ENCODE data around the gene SLC6A17.

The SLC6A17 gene

GRCh38 chr1:110132682-110133081 is 17.6 kb upstream of the SLC6A17 start:
- no peaks in the 10 kb centered on the region for H3K27me3 ChIP-seq
- H3K9me3 ChIP-seq, result no peaks in the 10 kb centered on the region
- H3K36me3 ChIP-seq, result no peaks in the 10 kb centered on the region
- no peak overlapping the region for H3K4me3 ChIP-seq (ENCODE audit: low read depth, low read length)
- no peak for TF ChIP-seq CTCF (IDR thresholded peaks at IDR 0.05; ENCODE audit: low read depth, low read length)
- DNase-seq, result no peak
- H3K4me1 ChIP-seq, result peaks cover 9% of the 10 kb centered on the region

- H3K4me1 ChIP-seq, result peaks cover 9% of the 10 kb centered on the region
- DNase-seq, result no peak
- no peaks in the 10 kb centered on the region for H3K36me3 ChIP-seq
- TF ChIP-seq CTCF (IDR thresholded peaks at IDR 0.05; ENCODE audit: low read depth, low read length), result no peak
- no peak overlapping the region for H3K4me3 ChIP-seq (ENCODE audit: low read depth, low read length)
- H3K27me3 ChIP-seq, result no peaks in the 10 kb centered on the region
- H3K9me3 ChIP-seq, result no peaks in the 10 kb centered on the region
These were observed 16.9 kb upstream of the SLC6A17 start for GRCh38 chr1:110133436-110133835.

- no peaks in the 10 kb centered on the region for H3K36me3 ChIP-seq
- DNase-seq, result no peak
- H3K9me3 ChIP-seq, result no peaks in the 10 kb centered on the region
- no peak overlapping the region for H3K4me3 ChIP-seq (ENCODE audit: low read depth, low read length)
- no peaks in the 10 kb centered on the region for H3K27me3 ChIP-seq
- peaks cover 9% of the 10 kb centered on the region for H3K4me1 ChIP-seq
- no peak for TF ChIP-seq CTCF (IDR thresholded peaks at IDR 0.05; ENCODE audit: low read depth, low read length)
These were observed 16.2 kb upstream of the SLC6A17 start for GRCh38 chr1:110134050-110134595.

- no peak for TF ChIP-seq CTCF (IDR thresholded peaks at IDR 0.05; ENCODE audit: low read depth, low read length)
- Histone ChIP-seq H3K9me3 (no peaks in the 10 kb centered on the region), H3K4me1 (peaks cover 9% of the 10 kb centered on the region), H3K4me3 (ENCODE audit: low read depth, low read length) (no peak overlapping the region), H3K27me3 (no peaks in the 10 kb centered on the region), H3K36me3 (no peaks in the 10 kb centered on the region)
- DNase-seq, result no peak
These were observed 15.0 kb upstream of the SLC6A17 start for GRCh38 chr1:110135246-110135645.

GRCh38 chr1:110135666-110136065 is 14.6 kb upstream of the SLC6A17 start:
- peaks cover 9% of the 10 kb centered on the region for H3K4me1 ChIP-seq
- H3K27me3 ChIP-seq, result no peaks in the 10 kb centered on the region
- DNase-seq, result no peak
- H3K9me3 ChIP-seq, result no peaks in the 10 kb centered on the region
- no peak overlapping the region for H3K4me3 ChIP-seq (ENCODE audit: low read depth, low read length)
- no peak for TF ChIP-seq CTCF (IDR thresholded peaks at IDR 0.05; ENCODE audit: low read depth, low read length)
- no peaks in the 10 kb centered on the region for H3K36me3 ChIP-seq

GRCh38 chr1:110136911-110137310 is 13.4 kb upstream of the SLC6A17 start:
- no peaks in the 10 kb centered on the region for H3K36me3 ChIP-seq
- H3K27me3 ChIP-seq, result no peaks in the 10 kb centered on the region
- peak overlapping the region; percentile 25 for H3K4me3 ChIP-seq (ENCODE audit: low read depth, low read length)
- TF ChIP-seq CTCF (IDR thresholded peaks at IDR 0.05; ENCODE audit: low read depth, low read length), result no peak
- H3K9me3 ChIP-seq, result no peaks in the 10 kb centered on the region
- peaks cover 9% of the 10 kb centered on the region for H3K4me1 ChIP-seq
- peak; percentile 81 for DNase-seq
